OCI-LY1 (cell line): ENCODE measurements around the gene GALNT10.

Experiments used
- H2AFZ ChIP-seq: fragments of 200-600 bp; sonication (generic), shearing (Covaris generic); 2 replicates; pipeline ENCODE4 v1.6.0; 2014; ENCODE audit warnings: antibody characterized with exemption, mild to moderate bottlenecking, low read length
- H3F3A ChIP-seq: fragments of 200-600 bp; sonication (generic), shearing (Covaris generic); 2 replicates; pipeline ENCODE4 v1.6.0; 2014; ENCODE audit warnings: mild to moderate bottlenecking, antibody characterized with exemption, low read length, moderate library complexity; ENCODE audit not compliant: insufficient read depth
- H3K27ac ChIP-seq: fragments of 200-600 bp; sonication (generic); 2 replicates; pipeline ENCODE4 v1.5.1; 2014; ENCODE audit warnings: low read length, mixed run types, mild to moderate bottlenecking, low read depth; ENCODE audit not compliant: poor library complexity, severe bottlenecking
- H3K27me3 ChIP-seq: fragments of 200-600 bp; sonication (generic); 2 replicates; pipeline ENCODE4 v1.6.0; 2014; ENCODE audit warnings: antibody characterized with exemption, mild to moderate bottlenecking, low read length, moderate library complexity; ENCODE audit not compliant: insufficient read depth
- H3K36me3 ChIP-seq: fragments of 200-600 bp; sonication (generic); 2 replicates; pipeline ENCODE4 v1.6.1; 2014; ENCODE audit warnings: mild to moderate bottlenecking, antibody characterized with exemption, low read length, moderate library complexity, mixed read lengths; ENCODE audit not compliant: insufficient read depth
- H3K4me1 ChIP-seq: fragments of 200-600 bp; sonication (generic); 2 replicates; pipeline ENCODE4 v1.5.1; 2014; ENCODE audit warnings: mild to moderate bottlenecking, low read length, moderate library complexity; ENCODE audit not compliant: insufficient read depth, severe bottlenecking
- H3K4me2 ChIP-seq: fragments of 200-600 bp; sonication (generic), shearing (Covaris generic); 2 replicates; pipeline ENCODE4 v1.6.1; 2014; ENCODE audit warnings: low read length
- H3K4me3 ChIP-seq: fragments of 200-600 bp; sonication (generic); 2 replicates; pipeline ENCODE4 v1.5.1; 2014; ENCODE audit warnings: low read length, low read depth, mild to moderate bottlenecking, mixed read lengths; ENCODE audit not compliant: poor library complexity, severe bottlenecking
- H3K79me2 ChIP-seq: fragments of 200-600 bp; shearing (Covaris generic); 2 replicates; pipeline ENCODE4 v1.6.1; 2016; ENCODE audit warnings: mixed run types, low read length, mixed read lengths; ENCODE audit not compliant: insufficient read depth
- H3K9ac ChIP-seq: fragments of 200-600 bp; sonication (generic), shearing (Covaris generic); 2 replicates; pipeline ENCODE4 v1.6.1; 2014; ENCODE audit warnings: mild to moderate bottlenecking, low read length, mixed read lengths
- H3K9me2 ChIP-seq: fragments of 200-600 bp; sonication (generic), shearing (Covaris generic); 2 replicates; pipeline ENCODE4 v1.6.1; 2014; ENCODE audit warnings: low read depth, mild to moderate bottlenecking, low read length, mixed read lengths
- H3K9me3 ChIP-seq: fragments of 200-600 bp; shearing (Covaris generic); 2 replicates; pipeline ENCODE4 v1.6.1; 2014; ENCODE audit warnings: low read length, mixed read lengths
- H4K20me1 ChIP-seq: fragments of 200-600 bp; sonication (generic), shearing (Covaris generic); 2 replicates; pipeline ENCODE4 v1.6.0; 2016; ENCODE audit warnings: mild to moderate bottlenecking, low read length; ENCODE audit not compliant: insufficient read depth
- EZH2 ChIP-seq: fragments of 200-600 bp; sonication (generic), shearing (Covaris generic); IDR thresholded peaks from 2 replicates; pipeline ENCODE4 v1.8.0; 2017; ENCODE audit warnings: borderline replicate concordance, mixed run types, mild to moderate bottlenecking, antibody characterized with exemption, low read length, moderate library complexity, mixed read lengths
- TF ChIP-seq, protein P1 (sequence below): fragments of 200-600 bp; sonication (generic), shearing (Covaris generic); IDR thresholded peaks from 2 replicates; pipeline ENCODE4 v1.5.1; 2017; ENCODE audit warnings: mild to moderate bottlenecking, antibody characterized with exemption, low read length, moderate library complexity, mixed read lengths

GALNT10 gene

DNA sequence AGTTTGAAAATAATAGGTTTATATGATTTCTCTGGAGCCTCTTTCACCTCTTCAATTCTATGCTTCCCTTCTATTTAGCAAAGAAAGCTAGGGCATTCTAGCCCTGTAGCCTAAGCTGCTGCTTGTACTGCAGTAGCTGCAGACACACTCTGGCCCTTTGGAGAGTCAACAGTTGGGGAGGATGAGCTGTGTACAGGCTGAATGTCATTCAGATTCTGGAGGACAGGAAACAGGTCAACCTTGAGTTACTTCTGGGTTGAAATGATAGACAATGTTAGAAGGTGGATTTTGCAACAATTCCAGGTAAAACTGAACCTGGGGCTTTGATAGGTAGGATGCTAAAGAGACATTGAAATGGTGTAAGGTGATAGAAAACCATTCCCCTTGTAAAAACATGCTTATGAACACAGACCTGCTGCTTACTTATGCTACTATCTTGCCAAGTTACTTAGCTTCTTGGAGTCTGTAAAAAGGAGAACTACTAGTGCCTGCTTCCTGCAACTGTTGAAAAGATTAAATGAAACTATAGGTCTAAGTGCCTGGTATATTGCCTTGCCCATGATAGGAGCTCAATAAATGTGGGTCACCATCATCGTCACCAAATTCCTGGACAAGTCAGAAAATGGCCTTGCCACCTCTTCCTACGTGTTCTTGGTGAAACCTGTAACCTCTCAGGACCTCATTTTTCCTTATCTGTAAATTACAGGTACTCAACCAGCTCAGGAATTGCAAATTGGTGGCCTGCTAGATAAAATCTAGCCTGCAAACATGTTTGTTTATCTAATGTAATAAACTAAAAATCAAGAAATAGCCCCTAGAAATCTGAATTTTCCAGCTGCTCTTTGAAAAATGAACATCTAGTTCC lies 83.7 kb downstream of the GALNT10 start:
- H3K27ac ChIP-seq: no peak overlapping the region
- H3K36me3 ChIP-seq: no peaks in the 10 kb centered on the region
- H3K4me1 ChIP-seq: no peaks in the 10 kb centered on the region
- H3K4me3 ChIP-seq: no peak overlapping the region
- no peak overlapping the region for H3K9ac ChIP-seq
- no peaks in the 10 kb centered on the region for H3K9me2 ChIP-seq
- no peaks in the 10 kb centered on the region for H3K79me2 ChIP-seq
- H3K9me3 ChIP-seq: no peaks in the 10 kb centered on the region
- H4K20me1 ChIP-seq: no peaks in the 10 kb centered on the region
- TF ChIP-seq, protein P1, sequence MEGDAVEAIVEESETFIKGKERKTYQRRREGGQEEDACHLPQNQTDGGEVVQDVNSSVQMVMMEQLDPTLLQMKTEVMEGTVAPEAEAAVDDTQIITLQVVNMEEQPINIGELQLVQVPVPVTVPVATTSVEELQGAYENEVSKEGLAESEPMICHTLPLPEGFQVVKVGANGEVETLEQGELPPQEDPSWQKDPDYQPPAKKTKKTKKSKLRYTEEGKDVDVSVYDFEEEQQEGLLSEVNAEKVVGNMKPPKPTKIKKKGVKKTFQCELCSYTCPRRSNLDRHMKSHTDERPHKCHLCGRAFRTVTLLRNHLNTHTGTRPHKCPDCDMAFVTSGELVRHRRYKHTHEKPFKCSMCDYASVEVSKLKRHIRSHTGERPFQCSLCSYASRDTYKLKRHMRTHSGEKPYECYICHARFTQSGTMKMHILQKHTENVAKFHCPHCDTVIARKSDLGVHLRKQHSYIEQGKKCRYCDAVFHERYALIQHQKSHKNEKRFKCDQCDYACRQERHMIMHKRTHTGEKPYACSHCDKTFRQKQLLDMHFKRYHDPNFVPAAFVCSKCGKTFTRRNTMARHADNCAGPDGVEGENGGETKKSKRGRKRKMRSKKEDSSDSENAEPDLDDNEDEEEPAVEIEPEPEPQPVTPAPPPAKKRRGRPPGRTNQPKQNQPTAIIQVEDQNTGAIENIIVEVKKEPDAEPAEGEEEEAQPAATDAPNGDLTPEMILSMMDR: no peak
- TF ChIP-seq EZH2: no peak
- no peak overlapping the region for H3K4me2 ChIP-seq
- H3K27me3 ChIP-seq: no peaks in the 10 kb centered on the region
- H2AFZ ChIP-seq: no peak overlapping the region
- H3F3A ChIP-seq: no peaks in the 10 kb centered on the region

DNA sequence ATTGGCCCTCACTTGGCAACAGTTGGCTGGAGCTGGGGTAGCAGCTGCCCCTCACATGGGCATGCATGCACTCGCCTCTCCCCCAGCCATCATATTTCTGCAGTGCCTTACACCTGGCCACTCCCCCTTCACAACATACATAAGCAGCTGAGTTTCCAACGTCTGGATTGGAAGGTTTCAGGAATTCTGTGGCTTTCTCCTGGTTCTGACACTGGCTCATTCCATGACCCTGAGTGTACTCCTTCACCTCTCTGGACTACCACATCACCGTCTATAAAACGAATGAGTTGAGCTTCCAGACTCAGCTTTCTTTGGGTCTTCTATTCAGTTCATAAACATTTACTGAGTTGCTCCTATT lies 84.3 kb downstream of the GALNT10 start:
- Histone ChIP-seq H3K9ac (no peak overlapping the region), H2AFZ (no peak overlapping the region), H4K20me1 (no peaks in the 10 kb centered on the region), H3F3A (no peaks in the 10 kb centered on the region), H3K4me2 (no peak overlapping the region), H3K9me3 (no peaks in the 10 kb centered on the region), H3K36me3 (no peaks in the 10 kb centered on the region), H3K4me3 (no peak overlapping the region), H3K27ac (no peak overlapping the region), H3K4me1 (no peaks in the 10 kb centered on the region), H3K27me3 (no peaks in the 10 kb centered on the region), H3K79me2 (no peaks in the 10 kb centered on the region), H3K9me2 (no peaks in the 10 kb centered on the region)
- no peak for TF ChIP-seq EZH2
- TF ChIP-seq, protein P1: no peak

DNA sequence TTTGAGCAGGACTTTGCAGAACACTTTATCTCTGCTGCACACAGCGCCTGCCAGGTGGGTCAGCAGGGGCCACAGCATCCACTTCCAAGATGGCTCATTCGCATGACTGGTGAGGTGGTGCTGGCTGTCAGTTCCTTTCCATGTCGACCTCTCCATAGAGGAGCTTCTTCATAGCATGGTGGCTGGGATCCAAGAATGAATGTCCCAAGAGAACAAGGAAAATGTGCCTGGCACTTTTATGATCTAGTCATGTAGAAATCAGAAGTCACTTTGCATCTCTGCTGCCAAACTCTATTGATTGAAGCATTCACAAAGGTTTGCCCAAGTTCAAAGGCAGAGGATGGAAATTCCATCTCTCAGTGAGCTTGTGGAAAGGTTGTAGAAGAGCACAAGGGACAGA lies 85.0 kb downstream of the GALNT10 start:
- Histone ChIP-seq H4K20me1 (no peaks in the 10 kb centered on the region), H3K4me1 (no peaks in the 10 kb centered on the region), H3K27ac (no peak overlapping the region), H3K9me3 (no peaks in the 10 kb centered on the region), H3K9me2 (no peaks in the 10 kb centered on the region), H3K9ac (no peak overlapping the region), H3K36me3 (no peaks in the 10 kb centered on the region), H3K4me3 (no peak overlapping the region), H3K79me2 (no peaks in the 10 kb centered on the region), H2AFZ (no peak overlapping the region), H3K27me3 (no peaks in the 10 kb centered on the region), H3K4me2 (no peak overlapping the region), H3F3A (no peaks in the 10 kb centered on the region)
- TF ChIP-seq EZH2: no peak
- TF ChIP-seq, protein P1: no peak
